B cell (primary cell): Measurements from ENCODE around the gene ARHGAP27. TPM values are rescaled to one million over a fixed set of nuclear protein-coding genes. Genes with fewer than 3 reads are reported as not detected.

ENCODE experiments used
- ATAC-seq: fragments of 200-7000 bp; cut with Tn5 transposase; one replicate; pipeline ENCODE4 v1.10.0; 2021; ENCODE audit warnings: low read depth, mild to moderate bottlenecking, moderate number of reproducible peaks, moderate library complexity
- CTCF ChIA-PET: fragments of 350-600 bp; sonication (Branson Sonifier 250); formaldehyde crosslinking; loops from one replicate; lab custom pipeline; 2021; ENCODE audit warnings: antibody characterized with exemption, inconsistent platforms; lab: Charles Lee
- POLR2A ChIA-PET: fragments of 350-600 bp; sonication (Branson Sonifier 250); formaldehyde crosslinking; loops from one replicate; lab custom pipeline; 2021; ENCODE audit warnings: antibody characterized with exemption; lab: Charles Lee
- DNase-seq: peaks from one replicate; pipeline ENCODE4 v3.0.0; 2013
- H2AFZ ChIP-seq: 2 replicates; pipeline ENCODE4 v1.6.1; 2012; ENCODE audit warnings: mild to moderate bottlenecking, low read depth, low read length; ENCODE audit not compliant: insufficient read depth, poor library complexity, severe bottlenecking
- H3K27ac ChIP-seq, 2 donors: 1 replicate in 1 of 2; 2 replicates in 1 of 2; pipeline ENCODE4 v1.5.1; 2012 to 2013; ENCODE audit warnings: low read length in 2 of 2, mild to moderate bottlenecking in 2 of 2, moderate library complexity in 1 of 2
- H3K27me3 ChIP-seq, 4 experiments: fragments of 200-600 bp in 1 of 4; sonication (generic) in 1 of 4; replicated peaks in 1 of 4; 1 replicate in 2 of 4; 2 replicates in 2 of 4; pipeline versions ENCODE4 v1.6.1 to v1.7.0; 2013 to 2016; ENCODE audit warnings: low read length in 3 of 4, mild to moderate bottlenecking in 2 of 4, mixed read lengths in 1 of 4, moderate library complexity in 1 of 4; ENCODE audit not compliant: insufficient read depth in 4 of 4, control insufficient read depth in 3 of 4; ENCODE audit errors: control extremely low read depth in 1 of 4
- H3K36me3 ChIP-seq, 2 experiments: replicated peaks in 1 of 2; 1 replicate in 1 of 2; 2 replicates in 1 of 2; pipeline versions ENCODE4 v1.6.1 to v1.7.1; 2013; ENCODE audit warnings: low read length in 1 of 2; ENCODE audit not compliant: insufficient read depth in 2 of 2, control insufficient read depth in 1 of 2; ENCODE audit errors: control extremely low read depth in 1 of 2, extremely low read depth in 1 of 2
- H3K4me1 ChIP-seq, 2 donors: fragments of 200-600 bp in 1 of 2; sonication (generic) in 1 of 2; 1 replicate in 1 of 2; 2 replicates in 1 of 2; pipeline versions ENCODE4 v1.5.1 to v1.6.1; 2013 to 2017; ENCODE audit warnings: low read length in 2 of 2; ENCODE audit not compliant: control insufficient read depth in 2 of 2, insufficient read depth in 2 of 2
- H3K4me2 ChIP-seq: replicated peaks from 2 replicates; pipeline ENCODE3; 2012; ENCODE audit warnings: mild to moderate bottlenecking, low read depth, low read length; ENCODE audit not compliant: poor library complexity, severe bottlenecking
- H3K4me3 ChIP-seq, 5 experiments: fragments of 200-600 bp in 1 of 5; sonication (generic) in 1 of 5; 1 replicate in 3 of 5; 2 replicates in 2 of 5; pipeline versions ENCODE4 v1.5.1 to v1.7.0; 2011 to 2016; ENCODE audit warnings: low read length in 4 of 5, mild to moderate bottlenecking in 4 of 5, low read depth in 2 of 5, control low read depth in 1 of 5, moderate library complexity in 1 of 5; ENCODE audit not compliant: insufficient read depth in 1 of 5; ENCODE audit errors: control extremely low read depth in 1 of 5, extremely low read depth in 1 of 5
- H3K79me2 ChIP-seq: fragments of 200-600 bp; sonication (generic); one replicate; pipeline ENCODE4 v1.6.0; 2016; ENCODE audit warnings: low read length; ENCODE audit not compliant: control insufficient read depth, insufficient read depth
- H3K9ac ChIP-seq: fragments of 200-600 bp; sonication (generic); 2 replicates; pipeline ENCODE4 v1.6.1; 2017; ENCODE audit warnings: mild to moderate bottlenecking, low read length, moderate library complexity
- H3K9me3 ChIP-seq, 3 donors: one replicate each; pipeline versions ENCODE4 v1.6.1 to v1.7.1; 2013; ENCODE audit warnings: low read length in 2 of 3; ENCODE audit not compliant: control insufficient read depth in 2 of 3, insufficient read depth in 1 of 3; ENCODE audit errors: control extremely low read depth in 1 of 3
- H4K20me1 ChIP-seq: 2 replicates; pipeline ENCODE4 v1.6.0; 2012; ENCODE audit warnings: mild to moderate bottlenecking, low read length; ENCODE audit not compliant: insufficient read depth, control insufficient read depth, poor library complexity, severe bottlenecking
- H3K27ac Mint-ChIP-seq: one replicate; pipeline ENCODE4 v1.8.0; 2021; ENCODE audit warnings: mixed read lengths
- H3K27me3 Mint-ChIP-seq: one replicate; pipeline ENCODE4 v1.8.0; 2021; ENCODE audit warnings: mixed read lengths
- H3K4me1 Mint-ChIP-seq: one replicate; pipeline ENCODE4 v1.8.0; 2021; ENCODE audit warnings: mixed read lengths
- H3K4me3 Mint-ChIP-seq: one replicate; pipeline ENCODE4 v1.8.0; 2021; ENCODE audit warnings: mixed read lengths
- H3K9me3 Mint-ChIP-seq: one replicate; pipeline ENCODE4 v1.8.0; 2022; ENCODE audit warnings: mixed read lengths; ENCODE audit not compliant: insufficient read depth
- CTCF ChIP-seq: fragments of 200-600 bp; IDR thresholded peaks from one replicate; pipeline ENCODE4 v1.8.0; 2022; ENCODE audit warnings: antibody characterized with exemption, mild to moderate bottlenecking
- EZH2 ChIP-seq: IDR thresholded peaks from 2 replicates; pipeline ENCODE4 v1.6.1; 2012; ENCODE audit warnings: borderline replicate concordance, low read depth, mild to moderate bottlenecking, moderate library complexity, low read length; ENCODE audit not compliant: insufficient read depth, poor library complexity, severe bottlenecking
- WGBS: methylation state at CpG from one replicate; pipeline ENCODE4 v1.1.5; 2013; ENCODE audit warnings: missing lambda C conversion rate; ENCODE audit not compliant: insufficient coverage; 5-methylcytosine and 5-hydroxymethylcytosine counted together
- intact Hi-C: fragments of 100-400 bp; cut with micrococcal nuclease; formaldehyde crosslinking; loops from one replicate; pipeline ENCODE4 v1.10.0; 2022
- polyA plus RNA-seq: library from polyadenylated mRNA; depleted of rRNA; stranded (reverse); fragments of >200 nt; gene quantifications from 2 replicates; pipeline ENCODE4 v1.2.3, GENCODE V29; 2012
- total RNA-seq, 2 donors: library from RNA; stranded (reverse); fragments of 120-200 nt in 1 of 2; gene quantifications; 1 replicate in 1 of 2; 2 replicates in 1 of 2; pipeline versions ENCODE4 v1.2.3 to v1.2.4, GENCODE V29; 2013 to 2022

The ARHGAP27 gene
- total and polyA plus RNA-seq, 2 donors (not counting 1 experiment from before 2014, with no cell fraction given), result 159 to 227 TPM

GRCh38 chr17:45403906-45404490 lies 28.7 kb downstream of the ARHGAP27 start:
- Histone ChIP-seq H3K4me1 (peaks cover 35 to 42% of the 10 kb centered on the region in 2 donors), H2AFZ (no peak overlapping the region), H3K27me3 (no peaks in the 10 kb centered on the region), H3K9ac (no peak overlapping the region), H3K36me3 (peaks cover 0 to 76% of the 10 kb centered on the region in 2 experiments), H3K9me3 (no peaks in the 10 kb centered on the region), H3K4me3 (no peak overlapping the region), H3K27ac (peak overlapping the region in 1 of 2 donors; percentile 29), H4K20me1 (peaks cover 65% of the 10 kb centered on the region), H3K79me2 (peaks cover 58% of the 10 kb centered on the region), H3K4me2 (no peak overlapping the region)
- ATAC-seq (no peak), DNase-seq (no peak)
- H3K27me3 Mint-ChIP-seq, result no peaks in the 10 kb centered on the region
- CTCF ChIA-PET, result interaction anchor here (0.8 to 1.2 kb wide), 2 partner anchors 10 to 23 kb away, joined by 3 read pairs; no protein-coding TSS in a partner anchor
- POLR2A ChIA-PET, result no interaction called here
- H3K9me3 Mint-ChIP-seq, result no peaks in the 10 kb centered on the region
- 100% methylated on average over 6 of the region's 10 CpGs for WGBS
- no peak for TF ChIP-seq EZH2
- TF ChIP-seq CTCF, result no peak
- H3K4me3 Mint-ChIP-seq, result no peak overlapping the region
- H3K27ac Mint-ChIP-seq, result peak overlapping the region; percentile 48
- H3K4me1 Mint-ChIP-seq, result peaks cover 39% of the 10 kb centered on the region
- intact Hi-C loops, result no loop called here

GRCh38 chr17:45402916-45403315 lies 29.8 kb downstream of the ARHGAP27 start:
- peaks cover 28% of the 10 kb centered on the region for H3K4me1 Mint-ChIP-seq
- POLR2A ChIA-PET, result interaction anchor here (0.6 kb wide), 1 partner anchor 76 kb away, joined by 3 read pairs; no protein-coding TSS in a partner anchor
- no peak for DNase-seq
- no peak for ATAC-seq
- no peaks in the 10 kb centered on the region for H3K9me3 Mint-ChIP-seq
- intact Hi-C loops, result no loop called here
- Histone ChIP-seq H3K27me3 (no peaks in the 10 kb centered on the region), H4K20me1 (peaks cover 65% of the 10 kb centered on the region), H2AFZ (no peak overlapping the region), H3K36me3 (peaks cover 0 to 87% of the 10 kb centered on the region in 2 experiments), H3K79me2 (peaks cover 47% of the 10 kb centered on the region), H3K9me3 (no peaks in the 10 kb centered on the region), H3K4me1 (peaks cover 24 to 31% of the 10 kb centered on the region in 2 donors), H3K27ac (peak overlapping the region in 1 of 2 donors; percentile 54), H3K9ac (no peak overlapping the region), H3K4me2 (no peak overlapping the region), H3K4me3 (no peak overlapping the region)
- WGBS, result 86% methylated on average over 1 of the region's 1 CpG
- no peak for TF ChIP-seq CTCF
- no peak for TF ChIP-seq EZH2
- no peak overlapping the region for H3K27ac Mint-ChIP-seq
- CTCF ChIA-PET, result no interaction called here
- no peaks in the 10 kb centered on the region for H3K27me3 Mint-ChIP-seq
- no peak overlapping the region for H3K4me3 Mint-ChIP-seq
